NCI-H748 (cell line): ENCODE data around the gene NLGN3.

Experiments used
- DNase-seq: peaks from one replicate; lab custom pipeline; 2025; ENCODE audit not compliant: unreplicated experiment; lab: John Stamatoyannopoulos, UW

NLGN3 gene

GRCh38 chrX:71118032-71118984, 26.3 kb upstream of the NLGN3 start, which contains the start of gene MED12:
TSS of gene MED12 (plus strand) at chrX:71118596. CDS start at chrX:71118755, 159 bp downstream.
- peak; percentile 85 for DNase-seq

GRCh38 chrX:71118985-71119535, 25.6 kb upstream of the NLGN3 start:
- peak; percentile 4 for DNase-seq

- DNase-seq, result no peak
Observed at GRCh38 chrX:71128166-71128833, 16.3 kb upstream of the NLGN3 start.

GRCh38 chrX:71128915-71129765, 15.5 kb upstream of the NLGN3 start:
- DNase-seq, result peak; percentile 39

GRCh38 chrX:71131510-71131909, 13.1 kb upstream of the NLGN3 start:
- DNase-seq, result no peak

- DNase-seq, result no peak
Observed at GRCh38 chrX:71140440-71140839, 4.2 kb upstream of the NLGN3 start.

GRCh38 chrX:71143508-71143907, 1.1 kb upstream of the NLGN3 start:
- no peak for DNase-seq

GRCh38 chrX:71147496-71148277, 3.0 kb downstream of the NLGN3 start:
- DNase-seq, result no peak

GRCh38 chrX:71148278-71148663, 3.6 kb downstream of the NLGN3 start:
- no peak for DNase-seq

- DNase-seq, result no peak
Observed at GRCh38 chrX:71151366-71151765, 6.7 kb downstream of the NLGN3 start.

- no peak for DNase-seq
Observed at GRCh38 chrX:71154196-71154595, 9.6 kb downstream of the NLGN3 start.

GRCh38 chrX:71154641-71155040, 10.0 kb downstream of the NLGN3 start:
- DNase-seq, result no peak

GRCh38 chrX:71158603-71159002, 14.0 kb downstream of the NLGN3 start:
- DNase-seq, result no peak

GRCh38 chrX:71159335-71159734, 14.7 kb downstream of the NLGN3 start:
- DNase-seq, result no peak

GRCh38 chrX:71160475-71160874, 15.8 kb downstream of the NLGN3 start:
- DNase-seq, result no peak

GRCh38 chrX:71162981-71163380, 18.3 kb downstream of the NLGN3 start:
- DNase-seq, result peak; percentile 88

- DNase-seq, result no peak
Observed at GRCh38 chrX:71164071-71164470, 19.4 kb downstream of the NLGN3 start.

GRCh38 chrX:71166461-71166860, 21.8 kb downstream of the NLGN3 start:
- DNase-seq, result no peak

- no peak for DNase-seq
Observed at GRCh38 chrX:71167031-71167781, 22.6 kb downstream of the NLGN3 start.
